ENCODE measurements around the gene SORD.

DNA sequence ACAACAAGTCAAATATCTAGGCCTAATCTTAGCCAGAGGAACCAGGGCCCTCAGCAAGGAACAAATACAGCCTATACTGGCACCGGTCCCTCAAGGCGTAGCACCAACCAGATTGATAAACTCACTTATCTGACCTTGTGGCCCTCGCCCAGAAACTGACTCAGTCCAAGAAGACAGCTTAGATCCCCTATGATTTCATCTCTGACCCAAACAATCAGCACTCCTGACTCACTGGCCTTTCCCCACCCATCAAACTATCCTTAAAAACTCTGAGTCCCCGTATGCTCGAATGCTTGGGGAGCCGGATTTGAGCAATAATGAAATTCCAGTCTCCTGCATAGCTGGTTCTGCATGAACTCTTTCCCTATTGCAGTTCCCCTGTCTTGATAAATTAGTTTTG is 1.6 kb upstream of the SORD start:
- TF ChIP-seq, protein P1, sequence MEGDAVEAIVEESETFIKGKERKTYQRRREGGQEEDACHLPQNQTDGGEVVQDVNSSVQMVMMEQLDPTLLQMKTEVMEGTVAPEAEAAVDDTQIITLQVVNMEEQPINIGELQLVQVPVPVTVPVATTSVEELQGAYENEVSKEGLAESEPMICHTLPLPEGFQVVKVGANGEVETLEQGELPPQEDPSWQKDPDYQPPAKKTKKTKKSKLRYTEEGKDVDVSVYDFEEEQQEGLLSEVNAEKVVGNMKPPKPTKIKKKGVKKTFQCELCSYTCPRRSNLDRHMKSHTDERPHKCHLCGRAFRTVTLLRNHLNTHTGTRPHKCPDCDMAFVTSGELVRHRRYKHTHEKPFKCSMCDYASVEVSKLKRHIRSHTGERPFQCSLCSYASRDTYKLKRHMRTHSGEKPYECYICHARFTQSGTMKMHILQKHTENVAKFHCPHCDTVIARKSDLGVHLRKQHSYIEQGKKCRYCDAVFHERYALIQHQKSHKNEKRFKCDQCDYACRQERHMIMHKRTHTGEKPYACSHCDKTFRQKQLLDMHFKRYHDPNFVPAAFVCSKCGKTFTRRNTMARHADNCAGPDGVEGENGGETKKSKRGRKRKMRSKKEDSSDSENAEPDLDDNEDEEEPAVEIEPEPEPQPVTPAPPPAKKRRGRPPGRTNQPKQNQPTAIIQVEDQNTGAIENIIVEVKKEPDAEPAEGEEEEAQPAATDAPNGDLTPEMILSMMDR (IDR thresholded peaks at IDR 0.05) = no peak
- no peak for TF ChIP-seq ZFX (IDR thresholded peaks at IDR 0.05; ENCODE audit: borderline replicate concordance)
